Stimulated activated CD4-positive, alpha-beta T cell treated with anti-CD3 and anti-CD28 coated beads, Interleukin-1b, Interleukin-23, amount 100 ng/mL, for 4 hours (primary cell): ENCODE measurements around the gene FZD1.

ENCODE experiments used
- DNase-seq, 2 donors: peaks; one replicate each; pipeline ENCODE4 v3.0.0-alpha.2; 2020; ENCODE audit warnings: low read depth in 2 of 2

Gene FZD1

GRCh38 chr7:91264924-91265681 is 870 bp downstream of the FZD1 start:
- DNase-seq, result no peak

- no peak for DNase-seq
These were observed 1.4 kb downstream of the FZD1 start for GRCh38 chr7:91265693-91266066.

GRCh38 chr7:91266067-91266688 is 1.9 kb downstream of the FZD1 start:
- DNase-seq, result no peak

GRCh38 chr7:91266689-91267090 is 2.5 kb downstream of the FZD1 start:
- no peak for DNase-seq

- no peak for DNase-seq
These were observed 3.1 kb downstream of the FZD1 start for GRCh38 chr7:91267171-91267955.

- no peak for DNase-seq
These were observed 6.1 kb downstream of the FZD1 start for GRCh38 chr7:91270372-91270771.

- no peak for DNase-seq
These were observed 12.7 kb downstream of the FZD1 start for GRCh38 chr7:91276909-91277308.

- no peak for DNase-seq
These were observed 16.0 kb downstream of the FZD1 start for GRCh38 chr7:91280185-91280584.

GRCh38 chr7:91280604-91281003 is 16.4 kb downstream of the FZD1 start:
- DNase-seq, result no peak

- DNase-seq, result no peak
These were observed 21.6 kb downstream of the FZD1 start for GRCh38 chr7:91285696-91286355.

GRCh38 chr7:91286432-91286831 is 22.2 kb downstream of the FZD1 start:
- DNase-seq, result no peak

- DNase-seq, result no peak
These were observed 23.3 kb downstream of the FZD1 start for GRCh38 chr7:91287371-91288084.

- DNase-seq, result no peak
These were observed 24.1 kb downstream of the FZD1 start for GRCh38 chr7:91288208-91288824.

- DNase-seq, result no peak
These were observed 25.5 kb downstream of the FZD1 start for GRCh38 chr7:91289633-91290254.

GRCh38 chr7:91291302-91291701 is 27.1 kb downstream of the FZD1 start:
- DNase-seq, result no peak

GRCh38 chr7:91291902-91292301 is 27.7 kb downstream of the FZD1 start:
- DNase-seq, result no peak

GRCh38 chr7:91292506-91292905 is 28.3 kb downstream of the FZD1 start:
- DNase-seq, result no peak

- no peak for DNase-seq
These were observed 28.9 kb downstream of the FZD1 start for GRCh38 chr7:91293136-91293535.

GRCh38 chr7:91293840-91294239 is 29.6 kb downstream of the FZD1 start:
- no peak for DNase-seq

- DNase-seq, result no peak
These were observed 30.5 kb downstream of the FZD1 start for GRCh38 chr7:91294639-91295220.
